ENCODE data around the gene CACNA2D3.
"Not testable (repeated sequence)": the region's sequence is repeated elsewhere in the genome, so short reads cannot be mapped to it uniquely, and the experiment has no call there.

The CACNA2D3 gene

GRCh38 chr3:55061720-55062034 lies 939.3 kb downstream of the CACNA2D3 start:
- DNase-seq: no peak

- DNase-seq: no peak
These were observed 941.8 kb downstream of the CACNA2D3 start for GRCh38 chr3:55064164-55064563.

- no peak for DNase-seq
These were observed 943.0 kb downstream of the CACNA2D3 start for GRCh38 chr3:55065331-55065730.

- DNase-seq: no peak
These were observed 944.2 kb downstream of the CACNA2D3 start for GRCh38 chr3:55066551-55067047.

- no peak for DNase-seq
These were observed 947.6 kb downstream of the CACNA2D3 start for GRCh38 chr3:55069950-55070349.

GRCh38 chr3:55074796-55075195 lies 952.4 kb downstream of the CACNA2D3 start:
- DNase-seq: no peak

GRCh38 chr3:55075846-55076245 lies 953.5 kb downstream of the CACNA2D3 start:
- DNase-seq: no peak

- no peak for DNase-seq
These were observed 955.4 kb downstream of the CACNA2D3 start for GRCh38 chr3:55077726-55078125.

- no peak for DNase-seq
These were observed 956.5 kb downstream of the CACNA2D3 start for GRCh38 chr3:55078876-55079275.

GRCh38 chr3:55085231-55085630 lies 962.9 kb downstream of the CACNA2D3 start:
- no peak for DNase-seq

- DNase-seq: no peak
These were observed 966.9 kb downstream of the CACNA2D3 start for GRCh38 chr3:55089211-55089610.

GRCh38 chr3:55090291-55090690 lies 967.9 kb downstream of the CACNA2D3 start:
- DNase-seq: no peak

GRCh38 chr3:55090746-55091145 lies 968.4 kb downstream of the CACNA2D3 start:
- DNase-seq: no peak

- DNase-seq: no peak
These were observed 969.3 kb downstream of the CACNA2D3 start for GRCh38 chr3:55091381-55092225.

GRCh38 chr3:55094676-55095075 lies 972.3 kb downstream of the CACNA2D3 start:
- no peak for DNase-seq

GRCh38 chr3:55097441-55097840 lies 975.1 kb downstream of the CACNA2D3 start:
- no peak for DNase-seq

- no peak for DNase-seq
These were observed 983.3 kb downstream of the CACNA2D3 start for GRCh38 chr3:55105647-55106046.

GRCh38 chr3:55107187-55107586 lies 984.8 kb downstream of the CACNA2D3 start:
- no peak for DNase-seq

GRCh38 chr3:55111906-55112305 lies 989.6 kb downstream of the CACNA2D3 start:
- DNase-seq: not testable (repeated sequence)

- no peak for DNase-seq
These were observed 996.1 kb downstream of the CACNA2D3 start for GRCh38 chr3:55118451-55118850.

- no peak for DNase-seq
These were observed 996.9 kb downstream of the CACNA2D3 start for GRCh38 chr3:55119268-55119667.

- DNase-seq: no peak
These were observed 1000.0 kb downstream of the CACNA2D3 start for GRCh38 chr3:55122312-55122711.
